ENCODE results near the gene LGALS7B. TPM values are rescaled to one million over a fixed set of nuclear protein-coding genes. Genes with fewer than 3 reads are reported as not detected.
A peak's percentile ranks its signal among the peaks of the same experiment; 100 is the strongest.

Gene LGALS7B
- total and polyA plus RNA-seq, 8 donors, result 0.38 TPM; not detected in 7

- H3K4me3 ChIP-seq, result no peak overlapping the region
- no peak for DNase-seq
- WGBS, 2 donors, result 93 to 98% methylated on average over 4 of the region's 4 CpGs
- no peaks in the 10 kb centered on the region for H3K27me3 ChIP-seq
- peaks cover 3 to 42% (median 16%) of the 10 kb centered on the region in 3 donors for H3K36me3 ChIP-seq
- no peak overlapping the region for H3K27ac ChIP-seq
- H3K4me1 ChIP-seq, result peaks cover 24 to 35% (median 33%) of the 10 kb centered on the region in 3 donors
- no peak for FAIRE-seq
- intact Hi-C loops (cut with DNase I), result no loop called here
- TF ChIP-seq CTCF (IDR thresholded peaks at IDR 0.05), result no peak
- no peak for ATAC-seq
- H3K9me3 ChIP-seq, result no peaks in the 10 kb centered on the region
These were observed 45.1 kb downstream of the LGALS7B start for GRCh38 chr19:38834104-38834490.

- Histone ChIP-seq H3K36me3 (peaks cover 3 to 43% (median 19%) of the 10 kb centered on the region in 3 donors), H3K27me3 (no peaks in the 10 kb centered on the region), H3K4me3 (no peak overlapping the region), H3K9me3 (no peaks in the 10 kb centered on the region), H3K27ac (no peak overlapping the region), H3K4me1 (peaks cover 24 to 37% (median 37%) of the 10 kb centered on the region in 3 donors)
- WGBS, 2 donors, result 95 to 97% methylated on average over 6 of the region's 6 CpGs
- no peak for TF ChIP-seq CTCF (IDR thresholded peaks at IDR 0.05)
- ATAC-seq, result no peak
- peak in 1 of 6 donors; percentile 19 for DNase-seq
- intact Hi-C loops (cut with DNase I), result no loop called here
- no peak for FAIRE-seq
These were observed 45.6 kb downstream of the LGALS7B start for GRCh38 chr19:38834590-38834989.

GRCh38 chr19:38836159-38836982 lies 47.4 kb downstream of the LGALS7B start:
- intact Hi-C loops (cut with DNase I), result no loop called here
- H3K27ac ChIP-seq, result peak overlapping the region in 2 of 4 donors; percentile 40 to 47
- no peaks in the 10 kb centered on the region for H3K27me3 ChIP-seq
- no peak for TF ChIP-seq CTCF (IDR thresholded peaks at IDR 0.05)
- H3K9me3 ChIP-seq, result no peaks in the 10 kb centered on the region
- peaks cover 3 to 52% (median 26%) of the 10 kb centered on the region in 3 donors for H3K36me3 ChIP-seq
- peak in 2 of 6 donors; percentile 3 to 9 for DNase-seq
- H3K4me3 ChIP-seq, result no peak overlapping the region
- FAIRE-seq, result no peak
- no peak for ATAC-seq
- peaks cover 17 to 39% (median 38%) of the 10 kb centered on the region in 3 donors for H3K4me1 ChIP-seq
- WGBS, 2 donors, result 68 to 75% methylated on average over 8 of the region's 8 CpGs

GRCh38 chr19:38836983-38837626 lies 48.1 kb downstream of the LGALS7B start:
- ATAC-seq, result no peak
- 59 to 61% methylated on average over 6 of the region's 6 CpGs for WGBS, 2 donors
- no peak for TF ChIP-seq CTCF (IDR thresholded peaks at IDR 0.05)

More at GRCh38 chr19:38836983-38837626, 48.1 kb downstream of the LGALS7B start:
- intact Hi-C loops (cut with DNase I), result no loop called here
- H3K27me3 ChIP-seq, result no peaks in the 10 kb centered on the region
- H3K36me3 ChIP-seq, result peaks cover 3 to 59% (median 33%) of the 10 kb centered on the region in 3 donors
- H3K9me3 ChIP-seq, result no peaks in the 10 kb centered on the region
- H3K4me3 ChIP-seq, result no peak overlapping the region
- peak in 2 of 6 donors; percentile 53 to 58 for DNase-seq
- H3K27ac ChIP-seq, result no peak overlapping the region
- H3K4me1 ChIP-seq, result peaks cover 22 to 45% (median 38%) of the 10 kb centered on the region in 3 donors
- FAIRE-seq, result no peak

All from pancreas (tissue), 10 donors.